Measurements from ENCODE around the gene ARHGEF19. TPM values are rescaled to one million over a fixed set of nuclear protein-coding genes. Genes with fewer than 3 reads are reported as not detected.

Gene ARHGEF19
- total RNA-seq, 1 donor from 2014 or later = 5.7 TPM

DNA sequence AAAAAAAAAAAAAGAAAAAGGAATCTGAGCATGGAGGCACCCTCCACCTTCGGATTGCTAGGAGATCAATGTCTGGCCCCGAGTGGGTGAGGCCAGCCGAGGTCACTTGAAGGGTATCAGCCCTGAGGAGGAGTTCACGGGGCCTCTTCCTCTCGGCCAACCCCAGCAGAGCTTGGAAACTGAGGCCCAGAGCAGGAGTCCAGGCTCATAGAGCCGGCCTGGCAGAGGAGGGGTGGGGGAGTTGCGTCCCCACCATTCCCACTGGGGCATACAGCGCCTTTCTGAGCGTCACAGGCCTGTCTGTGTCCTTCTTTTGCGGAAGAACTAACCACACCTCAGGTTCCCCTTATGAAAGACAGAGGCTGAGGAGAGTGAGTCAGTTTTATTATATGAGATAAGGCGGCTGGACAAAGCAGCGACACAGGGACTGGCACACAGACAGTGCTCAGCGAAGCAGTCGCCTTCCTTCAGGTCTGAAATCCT lies 39.4 kb downstream of the ARHGEF19 start:
- Histone ChIP-seq H3K27ac (ENCODE audit: low read depth, low read length) (peak overlapping the region; percentile 78), H3K4me1 (ENCODE audit: insufficient read depth, low read length) (peaks cover 42% of the 10 kb centered on the region), H3K9ac (ENCODE audit: low read length) (peak overlapping the region; percentile 65), H3K4me2 (ENCODE audit: low read length) (peak overlapping the region; percentile 67), H2AFZ (ENCODE audit: low read depth, low read length) (peak overlapping the region; percentile 44), H3K36me3 (ENCODE audit: insufficient read depth, low read length) (no peaks in the 10 kb centered on the region), H3K79me2 (ENCODE audit: insufficient read depth, low read length) (no peaks in the 10 kb centered on the region), H3K9me3 (ENCODE audit: insufficient read depth, low read depth, low read length) (no peaks in the 10 kb centered on the region), H3K27me3 (ENCODE audit: insufficient read depth, low read length) (no peaks in the 10 kb centered on the region), H3K4me3 (ENCODE audit: insufficient read depth, low read depth, low read length) (no peak overlapping the region), H4K20me1 (ENCODE audit: insufficient read depth, low read length) (no peaks in the 10 kb centered on the region)
- DNase-seq (ENCODE audit: low read depth) (peak; percentile 83), FAIRE-seq (no peak)
- H3K4me1 Mint-ChIP-seq (ENCODE audit: low read depth, unreplicated experiment) = peaks cover 24% of the 10 kb centered on the region
- TF ChIP-seq, protein P1, sequence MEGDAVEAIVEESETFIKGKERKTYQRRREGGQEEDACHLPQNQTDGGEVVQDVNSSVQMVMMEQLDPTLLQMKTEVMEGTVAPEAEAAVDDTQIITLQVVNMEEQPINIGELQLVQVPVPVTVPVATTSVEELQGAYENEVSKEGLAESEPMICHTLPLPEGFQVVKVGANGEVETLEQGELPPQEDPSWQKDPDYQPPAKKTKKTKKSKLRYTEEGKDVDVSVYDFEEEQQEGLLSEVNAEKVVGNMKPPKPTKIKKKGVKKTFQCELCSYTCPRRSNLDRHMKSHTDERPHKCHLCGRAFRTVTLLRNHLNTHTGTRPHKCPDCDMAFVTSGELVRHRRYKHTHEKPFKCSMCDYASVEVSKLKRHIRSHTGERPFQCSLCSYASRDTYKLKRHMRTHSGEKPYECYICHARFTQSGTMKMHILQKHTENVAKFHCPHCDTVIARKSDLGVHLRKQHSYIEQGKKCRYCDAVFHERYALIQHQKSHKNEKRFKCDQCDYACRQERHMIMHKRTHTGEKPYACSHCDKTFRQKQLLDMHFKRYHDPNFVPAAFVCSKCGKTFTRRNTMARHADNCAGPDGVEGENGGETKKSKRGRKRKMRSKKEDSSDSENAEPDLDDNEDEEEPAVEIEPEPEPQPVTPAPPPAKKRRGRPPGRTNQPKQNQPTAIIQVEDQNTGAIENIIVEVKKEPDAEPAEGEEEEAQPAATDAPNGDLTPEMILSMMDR (IDR thresholded peaks at IDR 0.05; ENCODE audit: insufficient read depth, low read depth, low read length) = no peak
- no peak for TF ChIP-seq EZH2 (IDR thresholded peaks at IDR 0.05; ENCODE audit: insufficient read depth, low read length)
- H3K4me3 Mint-ChIP-seq (ENCODE audit: unreplicated experiment) = no peak overlapping the region
- H3K27me3 Mint-ChIP-seq (ENCODE audit: low read depth, unreplicated experiment) = peaks cover 7% of the 10 kb centered on the region
- peak overlapping the region; percentile 95 for H3K27ac Mint-ChIP-seq (ENCODE audit: unreplicated experiment)
- H3K9me3 Mint-ChIP-seq (ENCODE audit: unreplicated experiment) = no peaks in the 10 kb centered on the region
- H3K36me3 Mint-ChIP-seq (ENCODE audit: low read depth, unreplicated experiment) = no peaks in the 10 kb centered on the region

GRCh38 chr1:16172218-16172830 lies 40.1 kb downstream of the ARHGEF19 start:
- no peak for FAIRE-seq
- no peak overlapping the region for H3K9ac ChIP-seq (ENCODE audit: low read length)
- H3K4me2 ChIP-seq (ENCODE audit: low read length) = no peak overlapping the region
- no peaks in the 10 kb centered on the region for H3K36me3 Mint-ChIP-seq (ENCODE audit: low read depth, unreplicated experiment)
- no peaks in the 10 kb centered on the region for H3K27me3 ChIP-seq (ENCODE audit: insufficient read depth, low read length)
- no peak overlapping the region for H3K27ac ChIP-seq (ENCODE audit: low read depth, low read length)
- no peaks in the 10 kb centered on the region for H3K79me2 ChIP-seq (ENCODE audit: insufficient read depth, low read length)
- peaks cover 7% of the 10 kb centered on the region for H3K27me3 Mint-ChIP-seq (ENCODE audit: low read depth, unreplicated experiment)
- H3K9me3 ChIP-seq (ENCODE audit: insufficient read depth, low read depth, low read length) = no peaks in the 10 kb centered on the region
- no peak for DNase-seq (ENCODE audit: low read depth)
- peaks cover 42% of the 10 kb centered on the region for H3K4me1 ChIP-seq (ENCODE audit: insufficient read depth, low read length)
- H3K4me3 Mint-ChIP-seq (ENCODE audit: unreplicated experiment) = no peak overlapping the region
- H2AFZ ChIP-seq (ENCODE audit: low read depth, low read length) = no peak overlapping the region
- H3K27ac Mint-ChIP-seq (ENCODE audit: unreplicated experiment) = no peak overlapping the region
- H3K4me3 ChIP-seq (ENCODE audit: insufficient read depth, low read depth, low read length) = no peak overlapping the region
- peaks cover 24% of the 10 kb centered on the region for H3K4me1 Mint-ChIP-seq (ENCODE audit: low read depth, unreplicated experiment)
- H3K36me3 ChIP-seq (ENCODE audit: insufficient read depth, low read length) = no peaks in the 10 kb centered on the region
- TF ChIP-seq, protein P1 (IDR thresholded peaks at IDR 0.05; ENCODE audit: insufficient read depth, low read depth, low read length) = no peak
- no peak for TF ChIP-seq EZH2 (IDR thresholded peaks at IDR 0.05; ENCODE audit: insufficient read depth, low read length)
- H4K20me1 ChIP-seq (ENCODE audit: insufficient read depth, low read length) = no peaks in the 10 kb centered on the region
- H3K9me3 Mint-ChIP-seq (ENCODE audit: unreplicated experiment) = no peaks in the 10 kb centered on the region
